HG03575 (cell line): Measurements from ENCODE around the gene SIM1.
A peak's percentile ranks its signal among the peaks of the same experiment; 100 is the strongest.

Experiments used
- ATAC-seq: cut with Tn5 transposase; IDR thresholded peaks from one replicate; pipeline ENCODE4 v1.9.1; 2021; ENCODE audit not compliant: unreplicated experiment, insufficient number of reproducible peaks, low FRiP score; ENCODE audit errors: extremely low read depth

SIM1 gene, protein sequence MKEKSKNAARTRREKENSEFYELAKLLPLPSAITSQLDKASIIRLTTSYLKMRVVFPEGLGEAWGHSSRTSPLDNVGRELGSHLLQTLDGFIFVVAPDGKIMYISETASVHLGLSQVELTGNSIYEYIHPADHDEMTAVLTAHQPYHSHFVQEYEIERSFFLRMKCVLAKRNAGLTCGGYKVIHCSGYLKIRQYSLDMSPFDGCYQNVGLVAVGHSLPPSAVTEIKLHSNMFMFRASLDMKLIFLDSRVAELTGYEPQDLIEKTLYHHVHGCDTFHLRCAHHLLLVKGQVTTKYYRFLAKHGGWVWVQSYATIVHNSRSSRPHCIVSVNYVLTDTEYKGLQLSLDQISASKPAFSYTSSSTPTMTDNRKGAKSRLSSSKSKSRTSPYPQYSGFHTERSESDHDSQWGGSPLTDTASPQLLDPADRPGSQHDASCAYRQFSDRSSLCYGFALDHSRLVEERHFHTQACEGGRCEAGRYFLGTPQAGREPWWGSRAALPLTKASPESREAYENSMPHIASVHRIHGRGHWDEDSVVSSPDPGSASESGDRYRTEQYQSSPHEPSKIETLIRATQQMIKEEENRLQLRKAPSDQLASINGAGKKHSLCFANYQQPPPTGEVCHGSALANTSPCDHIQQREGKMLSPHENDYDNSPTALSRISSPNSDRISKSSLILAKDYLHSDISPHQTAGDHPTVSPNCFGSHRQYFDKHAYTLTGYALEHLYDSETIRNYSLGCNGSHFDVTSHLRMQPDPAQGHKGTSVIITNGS

DNA sequence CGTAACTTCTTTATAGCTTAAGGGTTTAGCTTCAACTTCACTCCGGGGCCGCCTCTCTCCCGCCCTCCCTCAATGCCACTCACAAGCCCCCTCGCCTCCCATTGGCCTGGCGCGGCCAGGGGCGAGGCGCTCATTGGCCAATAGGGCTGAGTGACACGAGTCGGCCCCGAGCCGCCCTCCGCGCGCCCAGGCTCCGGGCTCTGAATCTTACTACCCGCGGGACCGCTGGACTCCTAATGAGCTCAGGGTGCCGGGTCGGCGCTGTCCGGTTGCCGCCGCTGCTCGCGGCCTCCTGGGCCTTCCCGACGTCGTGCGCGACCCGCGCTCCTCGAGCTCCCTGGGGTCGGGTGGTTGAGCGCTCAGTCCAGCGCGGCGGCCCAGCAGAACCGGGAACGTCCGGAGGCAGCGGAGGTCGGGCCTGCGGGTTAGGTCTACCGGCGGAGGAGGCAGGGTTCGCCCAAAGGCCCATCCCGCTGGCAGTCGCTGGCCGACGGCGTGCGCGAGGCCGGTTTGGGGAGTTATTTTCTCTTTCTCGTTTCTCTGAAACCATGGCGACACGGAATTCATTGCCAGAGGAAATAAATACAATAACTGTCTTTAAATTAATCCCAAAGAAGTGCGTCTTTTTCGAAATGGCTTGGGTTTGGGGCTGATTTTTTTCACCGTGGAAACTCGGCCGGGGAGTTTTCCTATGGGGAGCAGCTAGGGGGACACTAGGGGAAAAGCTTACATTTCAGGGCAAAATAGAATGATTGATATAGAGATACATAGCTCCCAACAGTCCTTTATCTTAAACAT lies at the start of gene SIM1:
Gene SIM1, minus strand, starts transcription at position 19 of the 798 bp plus-strand sequence. CDS start 1,453 bp downstream, outside the sequence.
- no peak for ATAC-seq

DNA sequence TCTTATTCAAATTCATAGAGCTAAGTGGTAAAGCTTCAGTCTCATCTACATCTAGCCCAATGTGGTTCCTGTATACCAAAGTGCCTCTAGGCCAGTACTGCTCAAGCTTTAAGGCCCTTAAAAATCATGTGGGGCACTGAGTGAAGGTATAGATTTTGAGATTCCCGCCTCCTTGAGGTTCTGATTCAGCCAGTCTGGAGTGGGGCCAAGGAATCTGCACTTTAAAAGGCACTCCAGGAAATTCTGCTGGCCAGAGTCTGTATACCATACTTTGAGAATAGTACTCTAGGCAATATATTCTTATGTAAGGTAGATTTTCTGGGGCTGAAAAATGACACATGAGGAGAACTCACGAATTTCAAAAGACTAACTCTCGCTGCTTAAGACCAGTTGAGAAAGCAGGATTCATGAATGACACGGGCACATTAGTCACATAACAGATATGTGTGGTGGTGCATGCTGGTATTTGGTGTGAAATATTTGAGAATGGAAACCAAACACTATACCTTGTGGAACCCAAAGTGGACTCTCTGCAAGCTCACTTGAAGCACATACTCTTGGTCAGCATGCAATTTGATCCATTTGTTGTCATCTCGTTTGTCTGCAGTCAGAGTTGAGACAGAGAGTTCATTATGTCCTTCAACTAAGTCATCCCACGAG lies 47.6 kb upstream of the SIM1 start:
- no peak for ATAC-seq

- no peak for ATAC-seq
These were observed 44.4 kb upstream of the SIM1 start for GRCh38 chr6:100509101-100509500.

DNA sequence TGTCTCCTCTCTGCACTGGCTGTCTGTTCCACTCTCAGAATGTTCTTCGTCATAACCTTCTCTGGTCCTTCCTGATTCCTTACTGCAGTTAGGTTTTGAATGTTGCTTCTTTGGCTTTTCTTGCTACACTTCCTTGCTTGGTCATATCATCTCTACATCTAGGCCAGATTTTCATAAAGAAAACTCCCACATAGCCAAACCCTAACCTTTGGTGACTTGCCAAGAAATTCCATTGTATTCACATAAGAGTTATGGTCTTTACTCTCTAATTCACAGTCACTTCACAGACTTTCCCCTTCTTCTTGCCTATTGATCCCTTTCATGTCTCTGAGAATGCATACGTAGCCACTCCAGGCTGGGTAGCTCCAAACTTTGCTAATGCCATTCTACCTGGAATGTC lies 41.9 kb upstream of the SIM1 start:
- ATAC-seq: no peak

GRCh38 chr6:100504786-100505737 lies 40.3 kb upstream of the SIM1 start:
- ATAC-seq: no peak

DNA sequence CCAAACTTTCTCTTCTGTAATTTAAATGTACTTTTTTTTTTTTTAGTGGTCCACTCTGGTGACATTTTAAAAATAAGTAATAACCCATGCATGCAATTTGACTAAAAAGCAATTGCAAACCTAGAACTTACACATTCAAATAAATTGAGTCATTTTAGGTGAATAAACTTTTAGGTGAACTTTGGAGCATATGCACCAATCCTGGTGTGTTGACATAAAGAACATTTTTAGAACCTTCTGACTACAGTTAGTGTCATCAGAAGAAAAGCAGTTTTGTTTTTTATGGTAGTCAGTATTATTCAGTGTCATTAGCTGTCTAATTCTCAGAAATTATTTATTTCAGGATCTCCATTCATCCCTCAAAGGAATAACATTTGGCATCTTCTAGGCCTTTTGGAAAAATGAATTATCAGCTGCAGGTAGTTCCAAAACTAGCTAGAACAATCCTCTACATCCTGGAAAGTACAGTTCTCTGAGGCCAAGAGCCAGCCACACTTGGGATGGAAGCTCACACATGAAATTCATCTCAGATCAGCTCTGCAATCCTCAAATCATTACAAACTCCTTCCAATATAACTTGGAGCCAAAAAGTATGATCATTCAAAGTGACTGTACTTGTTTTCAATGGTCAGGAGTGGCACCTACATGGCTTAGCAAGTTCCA lies 38.5 kb upstream of the SIM1 start:
- ATAC-seq: no peak

GRCh38 chr6:100493206-100493888 lies 28.6 kb upstream of the SIM1 start:
- ATAC-seq: no peak

GRCh38 chr6:100491952-100492670 lies 27.4 kb upstream of the SIM1 start:
- ATAC-seq: no peak

DNA sequence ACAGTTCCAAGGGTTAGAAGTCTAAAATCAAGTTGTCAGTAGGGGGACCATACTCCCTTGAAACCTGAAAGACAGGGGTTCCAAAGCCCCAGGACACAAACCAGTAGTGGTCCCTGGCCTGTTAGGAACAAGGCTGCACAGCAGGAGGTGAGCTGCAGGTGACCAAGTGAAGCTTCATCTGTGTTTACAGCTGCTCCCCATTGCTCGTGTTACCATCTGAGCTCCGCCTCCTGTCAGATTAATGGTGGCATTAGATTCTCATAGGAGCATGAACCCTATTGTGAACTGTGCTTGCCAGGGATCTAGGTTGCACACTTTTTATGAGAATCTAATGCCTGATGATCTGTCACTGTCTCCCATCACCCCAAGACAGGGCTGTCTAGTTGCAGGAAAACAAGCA lies 25.3 kb upstream of the SIM1 start:
- ATAC-seq: no peak

- ATAC-seq: no peak
These were observed 23.5 kb upstream of the SIM1 start for GRCh38 chr6:100488244-100488643.

DNA sequence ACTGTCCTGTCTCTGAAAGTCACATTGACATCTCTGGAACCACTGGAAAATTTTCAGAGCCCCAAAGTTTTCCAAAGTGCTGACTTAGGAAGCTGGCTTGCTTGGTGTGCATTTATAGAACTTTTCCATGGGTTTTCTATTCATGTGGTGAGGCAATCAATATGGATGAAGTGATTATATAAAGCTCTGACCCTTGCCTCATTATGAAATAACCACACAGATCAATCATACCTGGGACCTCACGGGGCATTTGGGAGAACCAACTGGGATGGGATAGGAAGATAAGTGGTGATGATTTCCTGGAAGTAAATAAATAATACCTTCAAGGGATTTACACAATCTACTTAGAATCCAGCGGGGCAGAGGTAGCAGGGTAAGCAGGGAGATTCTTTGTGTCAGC lies 22.9 kb upstream of the SIM1 start:
- ATAC-seq: no peak

DNA sequence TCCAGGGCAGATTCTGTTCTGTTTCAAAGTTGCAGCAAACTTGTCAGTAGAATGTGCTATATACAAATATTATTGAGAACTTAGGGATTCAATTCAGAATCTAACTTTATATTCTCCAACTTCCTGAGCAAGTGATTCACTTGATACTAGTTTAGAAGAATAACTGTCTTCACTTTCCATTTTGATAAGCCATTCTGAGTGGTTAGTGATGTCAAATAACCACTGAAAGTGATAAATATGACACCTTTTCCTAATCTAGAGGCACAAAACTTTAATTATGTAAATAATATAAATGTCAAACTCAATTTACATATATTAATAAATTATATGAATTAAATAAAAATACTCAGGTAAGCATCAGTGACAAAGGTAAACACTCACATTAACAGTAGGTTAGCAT lies 20.5 kb upstream of the SIM1 start:
- no peak for ATAC-seq

DNA sequence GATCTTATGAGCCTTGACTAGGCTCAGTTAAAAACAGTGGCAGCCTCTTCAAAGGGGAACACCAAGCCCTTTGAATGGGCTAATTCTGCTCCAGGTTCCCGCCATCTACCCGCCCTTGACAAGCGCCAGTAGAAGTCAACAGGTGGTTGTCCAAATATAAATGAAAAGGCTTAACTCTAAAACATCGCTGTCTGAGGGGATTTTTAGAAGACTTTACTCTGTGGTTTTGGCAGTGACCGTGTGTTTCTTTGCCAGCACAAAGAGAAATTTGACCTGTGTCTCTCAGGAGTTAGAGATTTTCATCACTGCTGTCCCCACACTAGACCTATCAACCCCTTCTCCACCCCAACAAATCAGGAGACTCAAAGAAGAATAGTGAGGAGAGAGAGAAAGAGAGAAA lies 19.8 kb upstream of the SIM1 start:
- no peak for ATAC-seq

GRCh38 chr6:100482698-100483097 lies 18.0 kb upstream of the SIM1 start:
- ATAC-seq: no peak

DNA sequence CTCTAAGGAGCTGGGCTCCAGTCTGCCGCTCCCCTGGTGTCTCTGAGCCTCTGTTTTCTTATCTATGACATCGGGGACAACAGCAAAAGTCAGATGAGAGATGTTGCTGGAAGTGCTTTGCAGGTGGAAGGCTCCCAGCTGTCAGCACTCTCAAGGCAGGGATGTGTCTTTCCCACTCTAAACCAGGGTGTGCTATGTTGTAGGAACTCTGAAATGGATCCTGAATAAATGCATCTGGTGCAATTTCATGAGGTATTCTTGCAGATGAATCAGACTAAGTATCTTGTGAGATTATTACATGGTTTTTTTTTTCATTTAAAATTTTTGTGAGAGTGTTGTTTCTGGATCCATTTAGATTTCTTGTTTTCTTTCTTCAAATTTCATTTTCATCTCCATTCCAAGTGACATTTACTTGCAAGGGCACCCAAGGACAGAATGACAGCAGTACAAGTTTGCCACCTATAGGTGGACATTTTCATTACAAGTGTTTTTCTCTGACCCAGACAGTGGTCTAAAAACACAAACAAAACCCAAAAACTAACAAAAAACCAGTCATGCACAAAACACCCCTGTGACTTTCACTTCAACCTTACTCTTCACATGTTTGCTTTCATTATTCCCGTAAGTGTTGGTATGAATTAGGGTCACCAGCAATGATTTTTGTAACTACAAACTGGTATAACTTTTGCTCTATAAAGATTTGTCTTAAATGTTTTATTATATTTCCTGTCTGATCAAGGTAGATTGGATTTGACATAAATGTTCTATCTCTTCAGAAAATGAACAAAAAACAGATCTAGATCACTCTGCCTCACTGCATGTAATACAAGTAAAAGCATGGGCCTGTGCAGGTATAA lies 14.7 kb upstream of the SIM1 start:
- peak; percentile 36 for ATAC-seq
